Measurements from ENCODE around the gene VAV1. TPM values are rescaled to one million over a fixed set of nuclear protein-coding genes. Genes with fewer than 3 reads are reported as not detected.
A peak's percentile ranks its signal among the peaks of the same experiment; 100 is the strongest.

The VAV1 gene
- total and polyA plus RNA-seq, 2 of the 13 experiments (the other 11 are each of a cell fraction or from before 2014, with no cell fraction given) = not detected

- ATAC-seq (no peak), DNase-seq (ENCODE audit: low spot score) (no peak), FAIRE-seq (no peak)
- ChIA-PET CTCF (ENCODE audit: low intra/inter-chr PET ratio, low total read pairs) (no interaction called here), POLR2A (interaction anchor here (0.7 kb wide), 1 partner anchor 46 kb away, joined by 3 read pairs; no protein-coding TSS in a partner anchor)
- Histone ChIP-seq H3K9ac (ENCODE audit: insufficient read depth, low read depth, low read length) (no peak overlapping the region), H3K36me3 (replicated peaks in 1 of 2; ENCODE audit: control insufficient read depth in 1 of 2, insufficient read depth in 2 of 2, low read length in 2 of 2) (peaks cover 17 to 42% of the 10 kb centered on the region in 2 experiments), H4K20me1 (ENCODE audit: insufficient read depth, low read length) (no peaks in the 10 kb centered on the region), H3K27ac (ENCODE audit: extremely low read length, insufficient read depth, low read length) (no peak overlapping the region), H3K79me2 (ENCODE audit: insufficient read depth, low read length) (no peaks in the 10 kb centered on the region), H2AFZ (ENCODE audit: low read length) (no peak overlapping the region), H3K27me3 (ENCODE audit: control insufficient read depth in 1 of 2, insufficient read depth in 2 of 2, low read length in 2 of 2) (no peaks in the 10 kb centered on the region), H3K4me1 (ENCODE audit: insufficient read depth, low read length) (peaks cover 32% of the 10 kb centered on the region), H3K9me3 (ENCODE audit: low read length) (no peaks in the 10 kb centered on the region), H3K4me3 (replicated peaks in 1 of 3; ENCODE audit: insufficient read depth in 1 of 3, low read depth in 2 of 3, low read length in 3 of 3) (no peak overlapping the region), H3K4me2 (ENCODE audit: low read depth, low read length) (no peak overlapping the region)
- in situ Hi-C loops (cut with HindIII; ENCODE audit: extremely low pct_ligation_motif_present, low pct_unique_long_range_greater_than_20kb) (no loop called here), intact Hi-C loops (cut with micrococcal nuclease; ENCODE audit: unreplicated experiment) (loop anchor here (5.0 kb wide), 1 partner anchor 112 kb away; no protein-coding TSS in a partner anchor)
- BruUV-seq (replicated peaks) = no TSS peak
- WGBS (ENCODE audit: low lambda C conversion rate) = 95% methylated on average over 10 of the region's 20 CpGs
- TF ChIP-seq PHB2 (IDR thresholded peaks at IDR 0.05; ENCODE audit: partially characterized antibody) (no peak), PRDM10 (CRISPR knock-in tag; IDR thresholded peaks at IDR 0.05; ENCODE audit: low read depth) (no peak), HCFC1 (IDR thresholded peaks at IDR 0.05; ENCODE audit: low read depth, low read length) (no peak), RBFOX2 (IDR thresholded peaks at IDR 0.05; ENCODE audit: low read depth, low read length) (0 out of 2 replicates have a peak, but pooled peaks have one; percentile 37), SPEN (CRISPR knock-in tag; IDR thresholded peaks at IDR 0.05; ENCODE audit: low read depth) (no peak), ZSCAN30 (CRISPR knock-in tag; IDR thresholded peaks at IDR 0.05) (no peak), ZSCAN21 (CRISPR knock-in tag; IDR thresholded peaks at IDR 0.05; ENCODE audit: borderline replicate concordance) (no peak), NAIF1 (CRISPR knock-in tag; IDR thresholded peaks at IDR 0.05; ENCODE audit: borderline replicate concordance) (no peak), NR2F1 (CRISPR knock-in tag; IDR thresholded peaks at IDR 0.05) (no peak), CENPX (CRISPR knock-in tag; IDR thresholded peaks at IDR 0.05) (no peak), MAFK (conservative IDR thresholded peaks at IDR 0.05 in 1 of 2, IDR thresholded peaks at IDR 0.05 in 1 of 2; ENCODE audit: low read length in 2 of 2) (no peak), USF2 (IDR thresholded peaks at IDR 0.05; ENCODE audit: low read depth, low read length) (no peak), USF2 (CRISPR knock-in tag; IDR thresholded peaks at IDR 0.05; ENCODE audit: borderline replicate concordance) (no peak), AGO2 (optimal IDR thresholded peaks at IDR 0.05; ENCODE audit: low read depth, low read length) (peak; percentile 43)
- TF ChIP-seq, protein P1, sequence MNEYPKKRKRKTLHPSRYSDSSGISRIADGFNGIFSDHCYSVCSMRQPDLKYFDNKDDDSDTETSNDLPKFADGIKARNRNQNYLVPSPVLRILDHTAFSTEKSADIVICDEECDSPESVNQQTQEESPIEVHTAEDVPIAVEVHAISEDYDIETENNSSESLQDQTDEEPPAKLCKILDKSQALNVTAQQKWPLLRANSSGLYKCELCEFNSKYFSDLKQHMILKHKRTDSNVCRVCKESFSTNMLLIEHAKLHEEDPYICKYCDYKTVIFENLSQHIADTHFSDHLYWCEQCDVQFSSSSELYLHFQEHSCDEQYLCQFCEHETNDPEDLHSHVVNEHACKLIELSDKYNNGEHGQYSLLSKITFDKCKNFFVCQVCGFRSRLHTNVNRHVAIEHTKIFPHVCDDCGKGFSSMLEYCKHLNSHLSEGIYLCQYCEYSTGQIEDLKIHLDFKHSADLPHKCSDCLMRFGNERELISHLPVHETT (CRISPR knock-in tag; conservative IDR thresholded peaks at IDR 0.05) = no peak
- TF ChIP-seq, protein P2, sequence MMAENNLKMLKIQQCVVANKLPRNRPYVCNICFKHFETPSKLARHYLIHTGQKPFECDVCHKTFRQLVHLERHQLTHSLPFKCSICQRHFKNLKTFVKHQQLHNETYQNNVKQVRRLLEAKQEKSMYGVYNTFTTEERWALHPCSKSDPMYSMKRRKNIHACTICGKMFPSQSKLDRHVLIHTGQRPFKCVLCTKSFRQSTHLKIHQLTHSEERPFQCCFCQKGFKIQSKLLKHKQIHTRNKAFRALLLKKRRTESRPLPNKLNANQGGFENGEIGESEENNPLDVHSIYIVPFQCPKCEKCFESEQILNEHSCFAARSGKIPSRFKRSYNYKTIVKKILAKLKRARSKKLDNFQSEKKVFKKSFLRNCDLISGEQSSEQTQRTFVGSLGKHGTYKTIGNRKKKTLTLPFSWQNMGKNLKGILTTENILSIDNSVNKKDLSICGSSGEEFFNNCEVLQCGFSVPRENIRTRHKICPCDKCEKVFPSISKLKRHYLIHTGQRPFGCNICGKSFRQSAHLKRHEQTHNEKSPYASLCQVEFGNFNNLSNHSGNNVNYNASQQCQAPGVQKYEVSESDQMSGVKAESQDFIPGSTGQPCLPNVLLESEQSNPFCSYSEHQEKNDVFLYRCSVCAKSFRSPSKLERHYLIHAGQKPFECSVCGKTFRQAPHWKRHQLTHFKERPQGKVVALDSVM (CRISPR knock-in tag; IDR thresholded peaks at IDR 0.05) = no peak
These were observed 22.4 kb upstream of the VAV1 start for GRCh38 chr19:6750062-6750461.
